DMS79 (cell line): ENCODE data around the gene RNF225.
"Not testable (repeated sequence)": the region's sequence is repeated elsewhere in the genome, so short reads cannot be mapped to it uniquely, and the experiment has no call there.

Experiments used
- DNase-seq: peaks from one replicate; lab custom pipeline; 2025; lab: John Stamatoyannopoulos, UW

Gene RNF225

DNA sequence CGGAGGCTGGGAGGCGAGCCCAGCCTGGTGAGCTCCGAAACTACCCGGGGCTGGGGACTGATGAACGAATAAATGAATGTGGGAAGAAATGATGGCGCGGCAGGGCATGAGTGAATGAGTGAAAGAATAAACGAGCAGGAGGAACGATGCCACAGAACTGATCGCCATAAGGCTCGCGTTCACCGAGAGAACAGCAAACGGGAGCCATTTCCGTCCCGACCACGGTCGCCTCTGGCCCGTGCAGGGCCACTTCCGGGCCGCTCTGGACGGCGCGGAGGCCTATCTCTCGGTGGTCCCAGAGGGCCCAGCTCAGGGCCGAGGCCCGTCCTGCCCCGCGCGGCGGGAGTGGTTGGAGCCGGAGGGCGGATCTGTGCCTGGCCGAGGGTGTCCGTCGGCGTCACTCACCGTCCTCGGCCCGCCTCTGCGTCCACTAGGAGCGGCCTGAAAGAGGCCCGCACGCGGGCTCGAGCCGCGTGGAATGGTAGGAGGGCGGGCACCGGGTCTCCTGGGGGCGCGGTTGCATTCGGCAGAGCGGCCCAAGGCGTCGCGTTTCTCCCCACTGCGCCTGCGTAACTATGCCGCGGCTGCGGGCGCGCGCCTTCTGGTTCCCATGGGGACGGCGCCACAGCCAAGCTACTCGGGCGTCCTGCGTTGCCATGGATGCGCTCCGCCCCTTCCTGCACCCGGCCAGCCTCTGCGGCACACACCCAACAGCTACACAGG is 33.0 kb upstream of the RNF225 start, which contains the start of gene ZNF497:
Gene ZNF497 (minus strand): TSS at position 480 of the 723 bp plus-strand sequence. CDS start 5,116 bp downstream, outside the sequence.
- DNase-seq = peak; percentile 90

DNA sequence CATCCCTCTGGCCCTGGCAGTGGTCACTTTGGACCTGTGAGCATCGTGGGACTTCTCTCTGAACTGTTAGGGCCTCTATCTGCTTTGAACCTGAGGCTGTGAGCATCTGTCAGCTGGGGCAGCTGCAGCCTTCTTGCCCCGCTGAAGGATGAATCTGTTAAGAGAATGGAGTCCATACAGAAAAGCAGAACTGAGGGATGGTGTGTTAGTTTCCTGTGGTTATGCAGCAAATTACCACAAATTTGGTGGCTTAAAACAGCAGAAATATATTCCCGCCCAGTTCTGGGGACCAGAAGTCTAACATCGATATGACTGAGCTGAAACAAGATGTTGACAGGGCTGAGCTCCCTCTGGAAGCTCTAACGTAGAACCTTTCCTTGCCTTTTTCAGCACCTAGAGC is 31.3 kb upstream of the RNF225 start:
- DNase-seq = no peak

DNA sequence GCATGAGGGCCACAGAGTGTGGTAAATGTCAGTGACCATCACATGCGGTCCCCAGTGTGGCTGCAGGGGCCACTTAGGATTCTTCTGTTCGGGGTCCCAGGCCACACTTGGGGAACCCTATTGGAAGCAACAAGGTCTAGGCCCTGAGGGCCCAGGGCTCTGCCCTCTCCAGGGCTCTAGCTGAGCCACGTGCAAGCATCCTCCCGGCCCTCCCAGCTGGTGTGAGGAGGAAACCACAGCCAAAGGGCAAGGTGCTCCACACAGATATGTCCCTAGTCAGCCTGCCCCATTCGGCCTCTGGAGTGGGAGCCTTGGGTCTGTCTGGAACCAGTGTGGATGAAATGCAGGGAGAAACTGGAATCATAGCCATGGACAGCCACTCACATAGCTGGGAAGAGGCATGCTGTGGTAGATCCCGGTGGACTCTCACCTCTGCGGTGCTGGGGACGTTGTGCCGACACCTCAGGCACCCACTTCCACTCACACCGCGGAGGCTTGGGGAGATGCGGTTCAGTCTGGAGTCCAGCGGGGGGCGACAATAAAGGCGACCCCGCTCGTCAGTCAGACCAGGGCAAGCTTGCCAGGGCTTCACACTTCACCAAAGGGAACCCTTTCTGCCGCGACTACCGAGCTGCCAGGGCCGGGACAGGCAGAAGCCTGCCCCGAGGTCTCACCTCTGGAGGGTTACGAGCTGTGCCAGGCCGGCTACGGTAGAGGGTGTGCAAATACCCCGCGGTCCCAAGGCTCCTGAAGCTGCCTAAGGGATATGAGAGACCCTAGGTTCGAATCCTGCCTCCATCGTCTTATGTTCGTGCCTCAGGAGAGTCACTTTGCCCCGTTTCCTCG is 28.6 kb upstream of the RNF225 start:
- DNase-seq = no peak

DNA sequence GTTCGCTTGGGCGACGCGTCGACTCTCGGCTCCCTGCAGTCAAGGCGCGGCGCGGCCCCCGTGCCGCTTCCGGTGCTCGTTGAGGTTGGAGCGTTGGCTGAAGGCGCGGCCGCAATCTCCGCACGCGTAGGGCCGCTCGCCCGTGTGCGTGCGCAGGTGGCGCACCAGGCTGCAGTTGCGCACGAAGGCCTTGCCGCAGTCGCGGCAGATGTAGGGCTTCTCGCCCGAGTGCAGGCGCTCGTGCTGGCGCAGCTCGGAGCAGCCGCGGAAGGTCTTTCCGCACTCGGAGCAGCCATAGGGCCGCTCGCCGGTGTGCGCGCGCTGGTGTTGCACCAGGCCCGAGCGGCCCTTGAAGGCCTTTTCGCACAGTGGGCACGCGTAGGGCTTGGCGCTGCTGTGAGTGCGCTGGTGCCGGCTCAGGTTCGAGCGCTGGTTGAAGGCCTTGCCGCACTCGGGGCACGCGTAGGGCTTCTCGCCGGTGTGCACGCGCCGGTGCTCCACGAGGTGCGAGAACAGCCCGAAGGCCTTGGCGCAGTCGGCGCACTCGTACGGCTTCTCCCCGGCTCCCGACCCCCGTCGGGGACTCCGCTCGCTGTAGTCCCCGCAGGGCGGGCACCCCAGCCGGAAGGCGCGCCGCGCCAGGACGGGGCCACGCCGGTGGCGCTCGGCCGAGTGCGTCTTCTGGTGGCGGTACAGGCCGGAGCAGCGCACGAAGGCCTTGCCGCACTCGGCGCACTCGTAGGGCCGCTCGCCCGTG is 27.6 kb upstream of the RNF225 start:
- no peak for DNase-seq

DNA sequence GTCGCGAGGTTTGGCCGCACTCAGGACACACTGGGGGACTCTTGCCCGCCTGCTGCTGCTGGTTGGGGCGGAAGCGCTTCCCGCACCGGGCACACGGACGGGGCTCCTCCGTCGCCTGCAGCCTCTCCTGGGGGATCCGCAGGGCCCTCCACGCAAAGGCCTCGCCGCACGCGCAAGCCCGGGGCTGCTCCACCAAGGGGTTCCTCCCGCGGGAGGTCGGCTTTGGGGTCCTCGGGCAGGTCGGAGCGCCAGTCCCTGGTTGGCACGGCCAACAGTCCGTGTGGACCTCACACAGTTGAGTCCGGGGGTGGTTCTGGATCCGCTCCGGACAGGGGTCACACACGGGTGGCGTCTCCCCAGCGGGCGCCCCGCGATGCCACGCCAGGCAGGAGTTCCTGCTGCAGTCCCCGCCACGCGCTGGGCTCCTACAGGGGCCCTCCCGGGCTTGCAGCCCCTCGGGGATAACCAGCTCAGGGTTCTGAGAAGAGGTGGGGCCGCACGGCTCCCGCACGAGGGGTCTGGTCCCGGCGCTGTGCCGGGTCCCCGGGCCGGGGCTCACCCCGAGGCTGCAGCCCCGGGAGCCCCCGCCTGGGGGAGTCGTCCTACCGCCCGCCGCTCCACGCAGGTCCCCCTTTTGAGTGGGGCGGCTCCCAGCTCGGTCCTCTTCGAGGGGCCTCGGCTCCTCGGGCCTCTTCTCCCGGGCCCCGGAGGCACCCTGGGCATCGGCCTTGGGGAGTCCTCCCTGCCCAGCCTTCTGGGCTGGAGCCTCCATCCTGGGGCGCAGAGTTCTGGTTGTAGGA is 26.7 kb upstream of the RNF225 start:
- DNase-seq = no peak

DNA sequence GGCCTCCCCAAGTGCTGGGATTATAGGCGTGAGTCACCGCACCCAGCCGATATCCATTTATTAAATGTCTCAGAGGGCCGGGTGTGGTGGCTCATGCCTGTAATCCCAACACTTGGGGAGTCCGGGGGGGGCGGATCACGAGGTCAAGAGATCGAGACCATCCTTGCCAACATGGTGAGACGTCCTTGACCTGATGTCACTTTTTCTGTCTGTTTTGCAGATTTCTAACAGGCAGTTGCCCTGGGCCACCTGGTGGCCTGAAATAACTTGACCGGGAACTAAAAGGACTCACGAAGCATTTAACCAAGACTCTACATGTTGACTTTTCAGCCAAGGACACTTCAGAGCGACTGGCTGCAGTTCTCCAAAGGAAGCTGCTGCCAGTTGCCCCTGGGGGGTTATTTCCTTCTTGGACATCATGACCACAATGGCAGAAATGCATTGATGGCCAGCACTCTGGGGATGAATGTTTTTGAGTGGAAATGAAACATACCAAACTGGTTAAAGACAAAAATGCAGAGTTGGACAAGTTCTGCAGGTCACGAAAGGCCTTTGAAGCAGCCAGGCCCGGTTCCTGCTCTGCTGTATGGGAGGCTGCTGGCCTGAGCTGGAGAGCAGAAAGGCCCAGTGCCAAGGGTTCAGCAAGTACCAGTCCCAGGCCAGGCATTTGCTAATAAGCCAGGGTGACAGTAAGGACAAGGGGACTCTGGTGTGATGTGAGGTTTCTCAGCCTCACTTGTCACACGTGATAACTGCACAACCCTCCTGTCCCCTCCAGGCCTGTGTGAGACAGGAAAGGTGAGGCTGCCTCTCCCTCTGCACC is 22.9 kb upstream of the RNF225 start:
- no peak for DNase-seq

DNA sequence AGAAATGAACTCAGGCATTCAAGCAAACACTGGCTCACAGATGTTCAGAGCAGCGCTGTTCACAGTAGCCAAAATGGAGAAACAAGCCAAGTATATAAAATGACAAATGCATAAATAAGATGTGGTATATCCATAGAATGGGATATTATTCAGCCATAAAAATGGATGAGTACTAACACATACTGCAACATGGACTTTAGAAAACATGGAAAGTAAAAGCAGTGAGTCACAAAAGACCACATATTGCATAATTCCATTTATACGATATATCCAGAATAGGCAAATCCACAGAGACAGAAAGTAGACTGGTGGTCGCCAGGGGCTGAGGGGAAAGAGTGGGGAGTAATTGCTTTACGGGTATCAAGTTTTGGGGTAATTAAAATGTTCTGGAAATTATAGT is 21.3 kb upstream of the RNF225 start:
- no peak for DNase-seq

DNA sequence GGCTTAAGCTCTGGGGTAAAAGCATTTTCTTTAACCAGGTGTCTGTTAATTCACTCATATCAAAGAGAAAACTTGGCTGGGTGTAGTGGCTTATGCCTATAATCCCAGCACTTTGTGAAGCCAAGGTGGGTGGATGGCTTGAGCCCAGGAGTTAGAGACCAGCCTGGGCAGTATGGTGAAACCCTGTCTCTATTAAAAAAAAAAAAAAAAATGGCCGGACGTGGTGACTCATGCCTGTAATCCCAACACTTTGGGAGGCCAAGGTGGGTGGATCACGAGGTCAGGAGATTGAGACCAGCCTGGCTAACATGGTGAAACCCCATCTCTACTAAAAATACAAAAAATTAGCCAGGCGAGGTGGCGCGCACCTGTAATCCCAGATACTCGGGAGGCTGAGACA is 18.7 kb upstream of the RNF225 start:
- not testable (repeated sequence) for DNase-seq

DNA sequence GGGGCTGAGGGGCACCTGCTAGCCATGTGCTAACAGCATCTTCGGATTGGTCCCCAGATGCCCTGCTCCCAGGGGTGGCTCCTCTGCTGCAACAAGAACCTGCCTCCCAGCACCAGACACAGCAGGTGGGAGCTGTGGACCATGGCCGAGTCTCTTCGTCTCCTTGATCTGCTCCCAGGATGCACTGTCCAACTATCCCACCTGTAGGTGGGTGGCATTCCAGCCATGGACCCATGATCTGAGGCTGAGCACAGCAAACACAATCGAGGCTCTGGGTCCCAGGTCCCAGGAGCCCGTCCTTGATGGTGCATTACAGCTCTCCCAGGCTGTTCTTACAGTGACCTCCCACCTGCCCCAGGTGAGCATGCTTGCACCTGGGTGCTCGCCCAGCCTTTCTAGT is 16.2 kb upstream of the RNF225 start:
- no peak for DNase-seq

DNA sequence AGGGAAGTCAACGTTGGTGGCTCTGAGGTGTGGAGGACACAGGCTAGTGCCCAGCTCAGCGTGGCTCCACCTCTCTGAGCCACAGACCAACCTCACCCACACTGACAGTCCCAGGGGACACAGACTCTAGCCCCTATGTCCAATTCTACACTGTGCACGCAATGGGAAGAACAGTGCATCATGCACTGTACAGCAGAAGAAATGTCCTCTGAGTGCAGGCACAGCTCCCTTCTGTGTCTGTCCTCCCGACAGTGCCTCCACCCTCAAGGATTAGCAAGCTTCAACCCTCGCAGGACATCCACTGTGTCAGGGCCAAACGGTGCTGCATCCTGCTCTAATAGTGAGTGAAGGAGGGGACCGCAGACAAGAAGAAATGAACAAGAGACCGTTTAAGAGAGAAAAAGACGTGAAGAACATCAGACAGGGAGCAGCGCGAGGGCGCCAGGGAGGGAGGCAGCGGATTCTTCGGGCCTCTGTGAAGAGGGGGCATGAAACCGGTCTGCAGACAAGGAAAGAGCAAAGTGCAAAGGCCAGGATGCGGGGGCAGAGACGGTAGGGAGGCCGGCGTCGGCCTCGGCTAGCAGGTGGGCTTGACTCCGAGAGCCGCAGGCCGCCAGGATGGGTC is 15.3 kb upstream of the RNF225 start:
- DNase-seq = no peak

DNA sequence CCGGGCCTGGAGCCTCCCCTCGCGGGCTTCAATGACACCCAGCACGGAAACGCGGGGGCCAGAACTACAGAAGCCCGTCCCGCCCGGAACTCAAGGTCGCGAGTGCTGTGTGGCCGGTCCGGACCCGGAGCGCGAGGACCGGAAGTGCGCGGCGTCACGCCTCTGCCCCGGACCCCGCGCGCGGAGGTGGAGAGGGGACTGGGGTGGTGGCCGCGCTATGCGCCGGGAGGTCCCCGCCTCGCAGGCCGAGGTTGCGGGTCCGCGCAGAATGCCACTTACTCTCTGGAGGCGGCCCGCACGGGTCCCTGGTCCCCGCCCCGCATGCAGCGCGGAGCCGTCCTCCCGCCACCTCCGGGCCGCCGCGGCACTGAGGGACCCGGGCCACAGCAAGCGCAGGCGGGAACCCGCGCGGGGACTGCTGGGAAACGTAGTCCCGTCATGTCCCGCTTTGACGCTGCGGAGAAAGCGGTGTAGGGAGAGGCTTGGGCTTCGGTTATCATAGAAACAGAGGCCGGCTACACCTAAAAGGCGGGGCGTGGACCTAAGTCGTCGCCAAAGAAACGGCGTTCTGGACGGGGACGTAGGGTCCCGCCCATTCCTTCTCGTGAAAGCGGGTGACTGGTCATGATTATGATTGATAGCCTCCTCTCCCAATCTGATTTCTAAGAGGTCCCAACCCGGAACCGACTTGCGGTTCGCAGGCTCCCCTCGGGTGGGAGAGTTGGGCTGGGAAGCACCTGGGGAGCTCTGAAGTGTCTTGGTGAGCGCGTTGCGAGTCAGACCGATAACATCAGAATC is 14.6 kb upstream of the RNF225 start, which contains the start of gene ZNF837:
Gene ZNF837 (minus strand): TSS at position 369 of the 798 bp plus-strand sequence. CDS start 11,698 bp downstream, outside the sequence.
- DNase-seq = peak; percentile 100

DNA sequence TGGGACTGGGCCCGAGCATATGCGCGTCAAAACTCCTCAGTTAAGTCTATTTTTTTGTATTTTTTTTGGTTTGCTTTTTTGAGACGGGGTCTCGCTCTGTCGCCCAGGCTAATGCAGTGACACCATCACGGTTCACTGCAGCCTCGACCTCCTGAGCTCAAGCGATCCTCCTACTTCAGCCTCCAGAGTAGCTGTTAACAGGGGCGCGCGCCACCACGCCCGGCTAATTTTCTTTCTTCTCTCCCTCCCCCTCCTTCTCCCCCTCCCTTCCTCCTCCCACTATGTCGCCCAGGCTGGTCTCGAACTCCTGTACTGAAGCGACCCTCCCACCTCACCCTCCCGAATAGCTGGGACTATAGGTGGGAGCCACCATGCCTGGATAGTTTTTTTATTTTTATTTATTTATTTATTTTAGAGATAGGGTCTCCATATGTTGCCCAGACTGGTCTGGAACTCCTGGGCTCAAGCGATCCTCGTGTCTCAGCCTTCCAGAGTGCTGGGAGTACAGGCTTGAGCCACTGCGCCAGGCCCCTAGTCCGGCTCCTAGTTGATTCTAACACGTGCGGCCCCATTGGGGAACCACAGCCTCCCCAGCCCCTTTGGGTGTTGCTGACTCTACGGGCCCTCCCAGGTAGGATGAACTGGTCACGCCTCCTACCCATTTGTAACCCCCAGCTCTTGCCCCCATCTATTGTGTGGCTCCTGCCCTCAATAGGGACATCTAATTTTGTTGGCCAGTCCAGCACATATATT is 13.8 kb upstream of the RNF225 start:
- no peak for DNase-seq

DNA sequence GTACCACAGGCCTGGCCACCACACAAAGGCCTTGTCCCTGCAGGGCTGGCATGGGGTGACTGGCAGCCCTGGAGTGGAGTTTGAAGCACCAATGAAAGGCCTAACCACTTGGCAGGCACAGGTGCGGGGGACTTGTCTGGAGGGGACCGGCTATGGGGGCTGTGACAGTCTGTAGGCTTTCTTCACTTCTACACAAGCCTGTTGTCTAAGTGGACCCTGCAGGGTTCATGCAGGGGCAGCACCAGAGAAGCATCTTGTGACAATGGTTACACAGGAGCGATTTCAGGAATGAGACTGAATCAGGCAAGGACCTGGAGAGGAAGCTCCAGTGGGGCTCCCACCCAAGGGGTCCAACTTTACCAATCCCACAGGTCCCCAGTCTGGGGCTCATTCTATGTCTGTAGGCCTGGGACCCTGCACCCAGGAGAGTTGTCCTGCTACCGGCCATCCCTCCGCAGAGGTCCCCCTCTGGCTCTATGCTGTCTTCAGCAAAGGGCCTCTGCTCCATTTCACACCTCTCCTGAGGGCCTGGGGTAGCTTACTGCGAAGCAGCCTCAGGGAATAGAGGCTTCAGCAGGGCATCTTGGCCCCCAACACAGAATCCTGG is 12.4 kb upstream of the RNF225 start:
- no peak for DNase-seq

DNA sequence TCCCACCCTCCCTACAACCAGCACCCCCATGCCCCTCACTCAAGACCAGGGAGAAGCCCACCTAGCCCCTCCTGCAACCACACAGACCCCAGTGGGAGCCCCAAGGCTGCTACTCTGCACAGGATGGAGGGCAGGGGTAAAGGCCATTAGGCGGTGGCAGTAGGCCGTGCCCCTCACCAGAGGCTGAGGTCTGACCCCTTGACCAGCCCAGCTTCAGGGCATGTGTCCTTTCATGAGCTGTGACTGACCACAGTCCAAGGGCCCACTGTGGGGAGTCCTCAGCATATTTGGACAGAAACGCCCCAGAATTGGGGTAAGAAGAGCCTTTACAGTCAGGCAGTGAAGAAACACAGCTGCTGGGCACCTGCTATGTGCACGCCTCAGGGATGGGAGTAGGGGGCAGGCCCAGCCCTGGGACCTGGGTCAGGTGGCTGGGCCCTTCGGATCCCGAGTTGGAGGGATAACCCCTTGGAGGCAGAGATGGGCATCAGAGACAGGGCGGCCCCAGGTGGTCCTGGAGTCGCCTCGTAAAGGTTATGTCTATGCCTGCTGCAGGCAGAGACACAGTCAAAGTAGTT is 10.1 kb upstream of the RNF225 start:
- no peak for DNase-seq

DNA sequence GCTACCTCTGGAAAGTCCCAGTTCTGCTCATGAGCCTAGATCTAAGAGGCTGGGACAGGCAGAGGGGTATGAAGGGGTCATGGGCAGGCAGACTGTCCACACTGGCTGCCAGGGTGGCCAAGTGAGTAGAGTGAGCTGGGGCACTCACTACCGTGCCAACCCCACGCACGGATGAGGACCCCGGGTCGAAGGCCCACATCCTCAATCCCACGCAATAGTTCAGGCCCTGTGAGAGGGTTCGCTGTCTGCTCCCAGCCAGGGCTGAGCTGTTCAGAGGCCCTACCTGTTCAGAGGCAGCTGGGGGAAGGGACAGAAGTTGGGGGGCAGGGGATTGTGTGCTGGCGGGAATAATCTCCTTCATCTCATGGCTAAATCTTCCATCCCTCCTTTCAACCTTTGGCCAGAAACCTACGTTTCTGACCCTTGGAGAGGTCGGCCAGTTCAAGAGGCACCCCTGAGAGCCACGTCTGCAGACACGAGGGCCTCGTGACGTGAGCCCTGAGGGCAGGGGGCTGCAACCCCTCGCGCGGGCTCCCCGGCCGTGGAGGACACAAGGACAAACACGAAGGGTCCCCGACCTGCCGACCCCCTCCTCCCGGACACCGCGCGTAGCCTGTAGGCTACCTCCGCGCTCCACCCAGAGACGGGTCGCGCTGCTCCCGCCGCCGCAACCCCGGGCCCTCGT is 9.4 kb upstream of the RNF225 start:
- DNase-seq = no peak

DNA sequence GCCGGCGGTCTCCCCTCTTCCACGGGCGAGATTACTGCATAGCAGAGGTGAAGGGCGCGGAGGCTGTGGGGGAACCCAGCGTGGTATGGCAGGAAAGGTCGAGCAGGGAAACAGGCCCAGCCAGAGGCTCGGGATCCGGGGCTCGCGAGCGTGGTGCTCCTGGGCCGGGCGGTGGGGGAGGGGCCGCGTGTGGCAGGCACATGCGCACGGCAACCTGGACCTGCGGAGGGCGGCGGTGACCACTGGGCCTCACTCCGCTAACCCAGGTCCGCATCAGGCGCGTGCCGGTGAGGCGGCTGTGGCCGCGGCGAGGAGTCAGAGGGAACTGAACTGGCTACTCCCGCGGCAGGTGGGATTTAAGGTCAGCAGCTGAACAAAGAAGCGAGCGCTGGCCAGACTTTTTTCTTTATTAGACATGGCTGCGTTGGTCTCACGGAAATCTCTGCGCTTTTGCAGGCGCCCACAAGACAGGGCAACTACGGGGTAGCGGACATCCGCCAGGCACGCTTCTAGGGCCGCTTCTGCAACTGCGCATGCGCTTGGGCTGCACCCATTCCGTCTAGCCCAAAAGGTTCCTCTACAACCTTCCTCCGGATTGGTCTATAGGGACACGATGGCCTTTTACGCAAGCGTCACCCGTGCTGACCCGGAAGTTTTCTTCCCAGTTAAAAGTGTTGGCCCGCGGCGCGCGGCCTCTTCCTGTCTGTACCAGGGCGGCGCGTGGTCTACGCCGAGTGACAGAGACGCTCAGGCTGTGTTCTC is 8.7 kb upstream of the RNF225 start, which contains the start of gene RPS5:
Gene RPS5 (plus strand): TSS at position 694 of the 762 bp plus-strand sequence. CDS start 869 bp downstream, outside the sequence.
- peak; percentile 96 for DNase-seq
